EH (cell line): ENCODE data around the gene SPON1.
"Not testable (repeated sequence)": the region's sequence is repeated elsewhere in the genome, so short reads cannot be mapped to it uniquely, and the experiment has no call there.

Experiments used
- DNase-seq: peaks from one replicate; pipeline ENCODE4 v3.0.0-alpha.2; 2015; ENCODE audit warnings: low read depth

Gene SPON1

GRCh38 chr11:14082338-14082737, 119.8 kb downstream of the SPON1 start:
- DNase-seq: no peak

- not testable (repeated sequence) for DNase-seq
Measured at GRCh38 chr11:14088861-14089260, 126.3 kb downstream of the SPON1 start.

DNA sequence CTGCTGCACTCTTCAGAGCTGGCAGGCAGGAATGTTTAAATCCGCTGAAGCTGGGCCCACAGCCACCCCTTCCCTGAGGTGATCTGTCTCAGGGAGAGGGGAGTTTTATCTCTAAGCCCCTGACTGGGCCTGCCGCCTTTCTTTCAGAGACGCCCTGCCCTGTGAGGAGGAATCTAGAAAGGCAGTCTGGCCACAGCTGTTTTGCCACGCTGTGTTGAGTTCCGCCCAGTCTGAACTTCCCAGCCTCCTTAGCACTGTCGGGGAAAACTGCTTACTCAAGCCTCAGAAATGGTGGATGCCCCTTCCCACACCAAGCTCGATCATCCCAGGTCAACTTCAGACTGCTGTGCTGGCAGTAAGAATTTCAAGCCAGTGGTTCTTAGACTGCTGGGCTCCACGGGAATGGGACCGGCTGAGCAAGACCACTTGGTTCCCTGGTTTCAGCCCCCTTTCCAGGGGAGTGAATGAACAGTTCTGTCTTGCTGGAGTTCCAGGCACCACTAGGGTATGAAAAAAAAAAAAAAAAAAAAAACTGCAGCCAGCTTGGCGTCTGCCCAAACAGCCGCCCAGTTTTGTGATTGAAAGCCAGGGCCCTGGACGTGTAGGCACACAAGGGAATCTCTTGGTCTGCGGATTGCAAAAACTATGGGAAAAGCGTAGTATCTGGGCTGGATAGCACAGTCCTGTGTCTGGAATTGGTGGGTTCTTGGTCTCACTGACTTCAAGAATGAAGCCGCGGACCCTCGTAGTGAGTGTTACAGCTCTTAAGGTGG, 127.4 kb downstream of the SPON1 start:
- DNase-seq: no peak

- not testable (repeated sequence) for DNase-seq
Measured at GRCh38 chr11:14090631-14091030, 128.1 kb downstream of the SPON1 start.

GRCh38 chr11:14093065-14093464, 130.5 kb downstream of the SPON1 start:
- no peak for DNase-seq

GRCh38 chr11:14094481-14095037, 132.0 kb downstream of the SPON1 start:
- DNase-seq: no peak

DNA sequence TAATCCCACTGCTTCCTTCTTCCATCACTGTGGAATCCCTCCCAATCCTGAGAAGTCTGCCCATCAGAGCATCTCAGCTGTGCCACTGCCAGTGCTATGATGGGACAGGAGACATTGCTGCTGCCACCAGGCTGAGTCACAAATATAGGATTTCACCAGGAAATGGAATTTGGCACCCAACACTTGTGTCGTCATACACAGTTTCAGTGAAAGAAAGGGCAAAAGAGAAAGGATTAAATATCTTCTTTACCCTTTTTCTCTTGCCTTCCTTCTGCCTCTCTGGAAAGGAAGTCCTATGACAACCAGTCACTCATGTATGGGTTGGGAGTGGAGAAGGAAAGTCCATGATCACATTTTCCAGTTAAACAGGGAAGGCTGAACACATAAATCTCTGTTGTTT, 133.4 kb downstream of the SPON1 start:
- no peak for DNase-seq

DNA sequence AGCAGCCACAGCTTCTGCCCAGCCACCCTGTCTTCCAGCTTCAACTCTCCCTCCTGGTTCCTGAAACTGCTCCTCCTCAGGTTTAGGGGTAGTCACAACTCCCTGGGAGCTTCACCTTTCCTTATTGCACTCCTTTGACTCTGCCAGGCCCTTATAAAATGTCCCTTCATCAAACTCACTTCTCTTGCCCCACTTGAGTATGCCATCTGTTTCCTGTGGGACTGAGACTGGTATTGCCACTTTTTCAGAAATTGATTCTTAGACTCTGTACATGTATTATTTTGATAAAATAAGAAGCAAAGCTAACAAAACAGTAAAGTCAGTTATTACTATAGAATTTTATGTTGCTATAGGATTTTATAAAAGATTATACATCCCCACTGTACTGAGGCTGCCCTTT, 134.1 kb downstream of the SPON1 start:
- no peak for DNase-seq

DNA sequence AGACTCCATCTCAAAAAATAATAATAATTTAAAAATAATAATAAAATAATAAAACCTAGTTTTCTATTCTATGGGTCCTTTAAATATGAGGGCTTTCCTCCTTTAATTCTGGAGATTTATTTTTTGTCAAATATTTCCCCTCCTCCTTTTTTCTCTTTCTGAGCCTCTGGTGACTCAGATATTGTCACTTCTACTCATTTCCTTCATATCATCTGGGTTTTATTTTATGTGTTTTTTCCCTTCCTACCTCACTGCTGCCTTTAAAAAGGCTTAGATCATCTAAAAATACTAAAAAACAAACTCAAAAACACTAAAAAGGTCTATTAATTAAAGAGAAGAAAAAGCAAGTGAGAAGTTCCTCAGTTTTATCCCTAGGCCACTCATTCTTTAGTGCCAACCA, 138.9 kb downstream of the SPON1 start:
- DNase-seq: no peak

DNA sequence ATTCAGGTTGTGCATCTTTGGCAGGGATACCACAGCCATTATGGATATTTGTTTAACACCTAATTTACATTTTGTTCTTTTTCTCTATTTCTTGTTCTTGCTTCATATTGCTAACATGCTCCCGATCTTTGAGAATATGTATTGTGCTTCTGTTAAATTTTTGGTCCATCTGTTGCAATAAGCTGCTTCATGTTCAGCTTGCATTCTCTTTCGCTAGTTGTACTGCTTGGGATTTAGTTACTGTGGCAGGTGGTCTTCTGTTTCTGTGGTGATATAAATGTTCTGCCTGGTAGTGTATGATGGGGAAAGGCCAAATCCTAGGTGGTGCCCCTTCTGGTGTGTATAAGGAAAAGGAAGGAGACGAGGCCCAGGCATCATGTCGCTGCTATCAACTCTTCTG, 140.2 kb downstream of the SPON1 start:
- no peak for DNase-seq

GRCh38 chr11:14105446-14105845, 142.9 kb downstream of the SPON1 start:
- no peak for DNase-seq

DNA sequence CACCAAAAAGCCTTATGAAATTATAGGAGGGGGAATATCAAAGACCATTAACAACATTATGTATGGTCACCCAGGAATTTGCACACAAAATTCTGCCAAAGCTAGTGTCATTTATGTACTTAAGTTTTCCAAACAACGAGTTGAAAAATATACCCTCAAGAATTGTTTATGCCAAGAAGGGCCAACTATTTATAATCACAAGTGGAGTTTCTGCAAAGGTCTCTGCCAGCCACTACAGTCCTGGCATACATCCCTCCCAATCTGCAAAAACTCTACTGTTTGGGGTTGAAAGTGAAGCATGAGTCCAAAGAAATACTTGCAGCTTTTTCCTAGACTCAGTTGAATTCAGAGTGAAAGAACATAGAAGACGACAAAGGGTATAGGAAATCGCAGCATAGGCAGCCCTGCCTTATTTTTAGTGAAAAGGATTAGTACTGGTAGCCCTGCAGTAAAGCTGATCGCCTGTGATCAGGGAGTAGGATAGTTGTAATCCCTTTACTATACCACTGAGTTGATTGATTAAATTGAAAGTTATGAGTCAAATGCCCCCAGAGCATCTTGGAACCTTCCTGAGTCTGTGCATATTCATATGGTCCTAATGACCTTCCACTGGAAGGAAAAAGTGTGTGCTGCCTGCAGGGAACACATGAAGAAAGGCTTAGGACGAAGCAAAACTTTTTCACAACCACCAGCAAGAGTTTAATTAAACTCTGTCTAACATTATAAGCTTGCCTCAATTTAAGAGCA, 144.0 kb downstream of the SPON1 start:
- DNase-seq: no peak

DNA sequence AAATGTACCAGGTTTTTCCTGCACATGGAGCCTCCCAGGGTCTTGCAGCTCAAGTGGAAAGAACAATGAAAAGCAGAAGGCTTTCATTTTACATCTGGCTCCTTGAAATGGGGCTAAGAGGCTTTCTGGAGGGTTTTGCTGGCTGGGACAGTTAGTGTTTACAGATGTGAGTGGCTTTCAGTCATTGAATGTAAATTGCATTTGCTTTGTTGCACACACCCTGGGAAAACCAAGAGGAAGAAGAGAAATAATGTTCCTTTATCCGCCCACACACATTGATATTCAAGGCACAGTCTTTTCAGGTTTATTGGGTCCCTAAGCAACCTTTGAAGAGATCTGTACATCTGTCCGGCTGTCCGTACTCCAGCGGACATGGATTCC, 144.5 kb downstream of the SPON1 start:
- DNase-seq: no peak

GRCh38 chr11:14109742-14110141, 147.2 kb downstream of the SPON1 start:
- no peak for DNase-seq

GRCh38 chr11:14110629-14111028, 148.1 kb downstream of the SPON1 start:
- DNase-seq: no peak

GRCh38 chr11:14111496-14111895, 149.0 kb downstream of the SPON1 start:
- DNase-seq: no peak

- no peak for DNase-seq
Measured at GRCh38 chr11:14112721-14113120, 150.2 kb downstream of the SPON1 start.

DNA sequence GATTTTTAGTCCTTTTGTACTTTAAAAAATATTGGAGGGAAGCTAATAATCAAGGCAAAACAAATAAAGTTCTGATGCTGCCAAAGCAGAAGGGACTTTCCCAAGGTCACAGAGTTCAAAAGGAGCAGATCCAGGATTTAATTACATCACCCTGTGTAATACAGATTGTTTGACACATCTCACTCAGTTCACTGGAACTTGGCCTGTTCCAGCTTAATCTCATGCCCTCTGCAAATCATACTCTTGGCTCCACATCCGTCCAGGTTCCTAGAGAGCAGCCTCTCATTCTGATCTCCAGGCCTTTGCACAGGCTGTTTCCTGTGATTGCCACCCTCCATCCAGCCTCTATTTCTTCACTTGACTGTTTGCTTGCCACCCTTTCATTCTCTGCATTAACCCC, 151.7 kb downstream of the SPON1 start:
- DNase-seq: no peak

DNA sequence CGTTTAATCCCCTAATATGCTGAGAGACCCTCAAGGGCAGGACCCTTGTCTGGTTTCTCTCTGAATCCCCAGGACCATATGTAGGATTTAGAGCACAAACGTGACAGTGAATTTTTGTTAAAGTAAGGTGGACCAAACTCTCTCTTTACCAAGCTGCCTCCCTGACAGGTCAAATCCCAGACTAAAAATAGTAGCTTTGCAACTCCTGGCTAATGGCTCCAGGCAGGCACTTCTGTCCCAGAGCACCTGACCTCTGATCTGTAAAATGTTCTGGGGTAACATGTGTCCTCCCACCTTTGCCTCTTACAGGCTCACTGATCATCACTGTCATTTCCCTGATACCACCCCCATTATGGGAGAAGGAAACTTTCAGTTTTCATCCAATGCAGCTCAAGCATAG, 152.3 kb downstream of the SPON1 start:
- no peak for DNase-seq

DNA sequence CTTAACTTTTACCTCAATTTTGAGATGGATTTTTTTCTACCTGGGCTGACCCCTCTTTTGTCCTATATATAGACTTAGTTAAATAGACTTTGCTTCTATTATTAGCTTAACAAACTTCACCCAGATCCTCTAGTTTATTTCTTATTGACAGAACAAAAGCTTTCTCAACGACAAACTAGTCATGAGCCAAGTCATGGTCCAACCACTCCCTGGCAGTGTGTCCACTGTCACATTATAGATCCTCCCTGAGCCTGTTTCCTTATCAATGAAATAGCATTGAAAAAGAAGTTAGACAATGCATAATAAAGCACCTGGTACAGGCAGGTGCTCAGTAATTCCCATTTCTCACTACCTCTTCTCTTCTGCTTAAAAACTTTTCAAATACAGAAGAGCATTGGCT, 155.1 kb downstream of the SPON1 start:
- no peak for DNase-seq

GRCh38 chr11:14118072-14118471, 155.5 kb downstream of the SPON1 start:
- DNase-seq: no peak

DNA sequence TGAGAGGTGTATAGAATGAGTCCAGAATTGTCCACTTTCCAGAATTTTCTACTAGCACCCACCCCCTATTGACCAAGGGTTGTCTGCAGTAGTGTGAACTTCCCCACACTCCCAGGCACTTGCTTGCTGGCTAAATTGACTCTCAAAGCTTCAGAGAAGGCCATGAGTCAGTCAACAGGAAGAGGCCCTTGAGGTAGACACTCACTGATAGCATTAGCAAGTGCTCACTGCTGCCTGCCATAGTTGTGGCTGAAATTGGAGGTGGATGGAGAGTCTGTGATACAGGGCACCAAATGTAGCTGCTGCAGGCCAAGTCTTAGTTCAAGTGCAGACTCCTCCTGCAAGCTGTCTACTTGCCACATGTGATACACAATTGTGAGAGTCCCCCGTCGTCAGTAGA, 156.8 kb downstream of the SPON1 start:
- no peak for DNase-seq

DNA sequence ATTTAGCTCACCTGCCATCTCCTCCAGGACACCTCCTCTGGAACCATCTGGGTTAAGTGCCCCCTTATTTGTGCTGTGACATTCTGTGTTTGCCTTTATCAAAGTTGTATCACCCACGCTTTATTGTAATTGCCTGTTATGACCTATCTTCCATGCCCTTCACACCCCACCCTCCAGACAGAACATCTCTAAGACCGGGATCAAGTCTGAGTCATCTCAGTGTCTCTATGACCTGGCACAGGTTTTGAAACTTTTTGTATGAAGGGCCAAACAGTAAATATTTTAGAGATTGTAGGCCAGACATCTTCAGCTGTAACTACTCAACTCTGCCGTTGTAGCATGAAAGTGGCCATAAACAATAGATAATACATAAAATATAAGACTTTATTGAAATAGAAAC, 161.8 kb downstream of the SPON1 start:
- DNase-seq: no peak
